K562 (cell line): Measurements from ENCODE around the gene RASL12. TPM values are rescaled to one million over a fixed set of nuclear protein-coding genes. Genes with fewer than 3 reads are reported as not detected.
A peak's percentile ranks its signal among the peaks of the same experiment; 100 is the strongest.

Source experiments
- ARID2 ChIP-seq: fragments of 450-650 bp; IDR thresholded peaks from 2 replicates; pipeline ENCODE4 v1.6.1; 2017; ENCODE audit warnings: antibody characterized with exemption, mild to moderate bottlenecking
- CTCFL ChIP-seq: IDR thresholded peaks from 2 replicates; pipeline ENCODE4 v1.6.1; 2011; ENCODE audit warnings: borderline replicate concordance, low read depth, mild to moderate bottlenecking, moderate library complexity, low read length; ENCODE audit not compliant: insufficient read depth, poor library complexity, severe bottlenecking
- HSF4 ChIP-seq: fragments of 250-450 bp; sonication (Bioruptor Pico); IDR thresholded peaks from 2 replicates; pipeline ENCODE4 v2.1.2; 2022; ENCODE audit warnings: mild to moderate bottlenecking, moderate library complexity, borderline replicate concordance
- MBD1 ChIP-seq: fragments of 250-450 bp; sonication (Bioruptor Pico); IDR thresholded peaks from 2 replicates; pipeline ENCODE4 v1.8.0; 2022; ENCODE audit warnings: inconsistent platforms
- RAD21 ChIP-seq, 2 experiments: fragments of 250-450 bp in 1 of 2; fragments of 450-650 bp in 1 of 2; sonication (Bioruptor Pico) in 1 of 2; formaldehyde crosslinking in 1 of 2; IDR thresholded peaks in 1 of 2; conservative IDR thresholded peaks in 1 of 2; 2 replicates each; pipeline versions ENCODE4 v1.4.0 to v1.8.0; 2020 to 2022; ENCODE audit warnings: mild to moderate bottlenecking in 2 of 2, moderate library complexity in 1 of 2
- TFAP4 ChIP-seq: sonication (generic); formaldehyde crosslinking; IDR thresholded peaks from 2 replicates; pipeline ENCODE4 v1.8.0; 2022; ENCODE audit warnings: missing genetic modification reagents, mild to moderate bottlenecking, moderate library complexity, borderline replicate concordance
- ZFP30 ChIP-seq: fragments of 250-450 bp; sonication (Bioruptor Pico); IDR thresholded peaks from 2 replicates; pipeline ENCODE4 v1.8.0; 2022; ENCODE audit warnings: moderate library complexity, mild to moderate bottlenecking, inconsistent platforms, borderline replicate concordance
- ZNF217 ChIP-seq: sonication (generic); formaldehyde crosslinking; IDR thresholded peaks from 2 replicates; pipeline ENCODE4 v1.8.0; 2022; ENCODE audit warnings: mild to moderate bottlenecking, missing genetic modification reagents
- ZNF318 ChIP-seq, 2 experiments: fragments of 450-650 bp; IDR thresholded peaks; 2 replicates each; pipeline ENCODE4 v1.6.1; 2016; ENCODE audit warnings: mild to moderate bottlenecking in 2 of 2, borderline replicate concordance in 1 of 2, low read depth in 1 of 2, moderate library complexity in 1 of 2
- ZNF778 ChIP-seq: fragments of 450-650 bp; formaldehyde crosslinking; IDR thresholded peaks from 2 replicates; pipeline ENCODE4 v1.4.0; 2020; ENCODE audit warnings: mild to moderate bottlenecking, moderate library complexity
- polyA plus RNA-seq, 8 experiments: library from polyadenylated mRNA; depleted of rRNA in 4 of 8; stranded (reverse) in 5 of 8; unstranded in 3 of 8; fragments of >200 nt; fragmentation: Nextera tagmentation in 2 of 8; fragmentation: Illumina TruSeq in 1 of 8; extraction: Ambion mirVana in 2 of 8; extraction: Trizol in 1 of 8; gene quantifications; 2 replicates each; pipeline versions ENCODE4 v1.2.1 to v1.2.3, GENCODE V29; 2011 to 2014; ENCODE audit warnings: inconsistent platforms in 1 of 8, missing spikeins in 1 of 8
- total RNA-seq, 7 experiments: library from RNA; depleted of rRNA in 6 of 7; stranded (reverse); fragments of >200 nt in 6 of 7; fragmentation: Illumina TruSeq in 2 of 7; extraction: Trizol in 2 of 7; gene quantifications; 2 replicates each; pipeline versions ENCODE4 v1.2.1 to v1.2.3, GENCODE V29; 2011 to 2021; ENCODE audit warnings: low replicate concordance in 1 of 7

The RASL12 gene
- total and polyA plus RNA-seq, 9 of the 15 experiments (the other 6 are each of a cell fraction or from before 2014, with no cell fraction given): not detected

- peak in 1 of 2 experiments; percentile 53; a peak in 2 of 4 replicates for TF ChIP-seq RAD21 (CRISPR knock-in tag; conservative IDR thresholded peaks at IDR 0.05 in 1 of 2, IDR thresholded peaks at IDR 0.05 in 1 of 2)
- TF ChIP-seq MBD1: no peak
- no peak for TF ChIP-seq ZNF778 (CRISPR knock-in tag)
- TF ChIP-seq HSF4 (CRISPR knock-in tag): no peak
- TF ChIP-seq ZNF318 (IDR thresholded peaks at IDR 0.05; ENCODE audit: borderline replicate concordance in 1 of 2, low read depth in 1 of 2): no peak
- no peak for TF ChIP-seq ZNF217 (CRISPR knock-in tag)
- no peak for TF ChIP-seq TFAP4
- no peak for TF ChIP-seq ZFP30 (CRISPR knock-in tag)
- TF ChIP-seq CTCFL: peak; percentile 28
- TF ChIP-seq ARID2: no peak
Observed at GRCh38 chr15:65085990-65086679, 18.3 kb upstream of the RASL12 start (continued).
